PC-9 (cell line): ENCODE data around the gene CRYBA1. TPM values are rescaled to one million over a fixed set of nuclear protein-coding genes. Genes with fewer than 3 reads are reported as not detected.

Experiments used
- BruUV-seq: library from RNA; stranded (reverse); fragments of 400-500 nt; replicated peaks from 2 replicates; lab custom pipeline; 2021; lab: Mats Ljungman, UMichigan
- CTCF ChIA-PET: fragments of 300-600 bp; sonication (Branson Sonifier 250); formaldehyde crosslinking; loops from one replicate; lab custom pipeline; 2022; ENCODE audit warnings: antibody characterized with exemption; lab: Charles Lee
- POLR2A ChIA-PET: fragments of 300-600 bp; sonication (Branson Sonifier 250); formaldehyde crosslinking; loops from one replicate; lab custom pipeline; 2022; ENCODE audit warnings: antibody characterized with exemption; ENCODE audit not compliant: unreplicated experiment; lab: Charles Lee
- DNase-seq, 2 experiments: peaks; one replicate each; pipeline versions ENCODE4 v3.0.0 to v3.0.0-alpha.2; 2015 to 2022; ENCODE audit warnings: mixed read lengths in 1 of 2
- H2AFZ ChIP-seq: fragments of 200-600 bp; sonication (generic); 2 replicates; pipeline ENCODE4 v1.8.1; 2017; ENCODE audit warnings: antibody characterized with exemption
- H3F3A ChIP-seq: fragments of 200-600 bp; sonication (generic); 2 replicates; pipeline ENCODE4 v1.8.1; 2017; ENCODE audit warnings: antibody characterized with exemption, mild to moderate bottlenecking, low read depth; ENCODE audit not compliant: insufficient read depth
- H3K27ac ChIP-seq: fragments of 200-600 bp; sonication (generic); 2 replicates; pipeline ENCODE4 v1.6.1; 2016; ENCODE audit warnings: mixed run types
- H3K27me3 ChIP-seq: fragments of 200-600 bp; sonication (generic); 2 replicates; pipeline ENCODE4 v1.6.1; 2016; ENCODE audit warnings: low read depth, mixed run types; ENCODE audit not compliant: insufficient read depth
- H3K36me3 ChIP-seq: fragments of 200-600 bp; sonication (generic); 2 replicates; pipeline ENCODE4 v1.6.1; 2016; ENCODE audit warnings: low read depth, mixed run types
- H3K4me1 ChIP-seq: fragments of 200-600 bp; sonication (generic); replicated peaks from 2 replicates; pipeline ENCODE4 v1.6.1; 2016; ENCODE audit warnings: mixed run types; ENCODE audit not compliant: insufficient read depth
- H3K4me2 ChIP-seq: fragments of 200-600 bp; sonication (generic); 2 replicates; pipeline ENCODE4 v1.6.1; 2017; ENCODE audit warnings: mixed run types
- H3K4me3 ChIP-seq: fragments of 200-600 bp; sonication (generic); 2 replicates; pipeline ENCODE4 v1.6.1; 2016; ENCODE audit warnings: mixed run types
- H3K79me2 ChIP-seq: fragments of 200-600 bp; sonication (generic); 2 replicates; pipeline ENCODE4 v1.6.1; 2017; ENCODE audit warnings: low read depth, mixed run types
- H3K9me2 ChIP-seq: fragments of 200-600 bp; sonication (generic); 2 replicates; pipeline ENCODE4 v1.8.1; 2017; ENCODE audit warnings: mild to moderate bottlenecking; ENCODE audit not compliant: insufficient read depth
- H3K9me3 ChIP-seq: fragments of 200-600 bp; sonication (generic); 2 replicates; pipeline ENCODE4 v1.8.1; 2016; ENCODE audit warnings: low read depth; ENCODE audit not compliant: insufficient read depth
- H4K20me1 ChIP-seq: fragments of 200-600 bp; sonication (generic); 2 replicates; pipeline ENCODE4 v1.8.1; 2017; ENCODE audit not compliant: insufficient read depth
- CTCF ChIP-seq: fragments of 200-600 bp; sonication (generic); conservative IDR thresholded peaks from 2 replicates; pipeline ENCODE4 v1.6.1; 2017; ENCODE audit warnings: mixed run types, antibody characterized with exemption, mild to moderate bottlenecking, moderate library complexity
- EZH2 ChIP-seq: fragments of 200-600 bp; sonication (generic); IDR thresholded peaks from 2 replicates; pipeline ENCODE4 v1.8.0; 2017; ENCODE audit warnings: antibody characterized with exemption, low read depth
- intact Hi-C: fragments of 100-400 bp; cut with micrococcal nuclease; formaldehyde crosslinking; loops from one replicate; pipeline ENCODE4 v1.10.0; 2022; ENCODE audit not compliant: unreplicated experiment
- total RNA-seq: library from RNA; stranded (reverse); gene quantifications from 2 replicates; pipeline ENCODE4 v1.2.3, GENCODE V29; 2021

CRYBA1 gene
- total RNA-seq, 1 experiment from 2014 or later = not detected

- no peak for DNase-seq
- ChIA-PET POLR2A (no interaction called here), CTCF (no interaction called here)
- TF ChIP-seq EZH2 (no peak), CTCF (0 out of 2 replicates have a peak, but pooled peaks have one; percentile 49)
- Histone ChIP-seq H3K9me2 (no peaks in the 10 kb centered on the region), H3F3A (peaks cover 22% of the 10 kb centered on the region), H3K27ac (no peak overlapping the region), H3K9me3 (no peaks in the 10 kb centered on the region), H4K20me1 (no peaks in the 10 kb centered on the region), H3K4me3 (no peak overlapping the region), H3K27me3 (no peaks in the 10 kb centered on the region), H3K4me1 (peaks cover 31% of the 10 kb centered on the region), H2AFZ (no peak overlapping the region), H3K36me3 (no peaks in the 10 kb centered on the region), H3K79me2 (no peaks in the 10 kb centered on the region), H3K4me2 (no peak overlapping the region)
- intact Hi-C loops = no loop called here
- no TSS peak for BruUV-seq
These were observed 2.9 kb upstream of the CRYBA1 start for GRCh38 chr17:29243792-29244191.

- DNase-seq = no peak
- H3K4me1 ChIP-seq = peaks cover 18% of the 10 kb centered on the region
- CTCF ChIA-PET = no interaction called here
- no peaks in the 10 kb centered on the region for H3K9me3 ChIP-seq
- peaks cover 19% of the 10 kb centered on the region for H3F3A ChIP-seq
- no peaks in the 10 kb centered on the region for H3K36me3 ChIP-seq
- no TSS peak for BruUV-seq
- no peak overlapping the region for H2AFZ ChIP-seq
- H3K27ac ChIP-seq = no peak overlapping the region
- H3K27me3 ChIP-seq = no peaks in the 10 kb centered on the region
- H3K79me2 ChIP-seq = no peaks in the 10 kb centered on the region
- intact Hi-C loops = no loop called here
- no peaks in the 10 kb centered on the region for H3K9me2 ChIP-seq
- H3K4me3 ChIP-seq = no peak overlapping the region
- H4K20me1 ChIP-seq = no peaks in the 10 kb centered on the region
- POLR2A ChIA-PET = no interaction called here
- TF ChIP-seq EZH2 = no peak
- no peak for TF ChIP-seq CTCF
- H3K4me2 ChIP-seq = no peak overlapping the region
These were observed 1.3 kb upstream of the CRYBA1 start for GRCh38 chr17:29245401-29245800.

GRCh38 chr17:29247219-29247618 is 560 bp downstream of the CRYBA1 start:
- no peak for DNase-seq
- intact Hi-C loops = no loop called here
- no peaks in the 10 kb centered on the region for H4K20me1 ChIP-seq
- no peak overlapping the region for H3K27ac ChIP-seq
- H3K36me3 ChIP-seq = no peaks in the 10 kb centered on the region
- H3K9me2 ChIP-seq = no peaks in the 10 kb centered on the region
- CTCF ChIA-PET = no interaction called here
- TF ChIP-seq EZH2 = no peak
- TF ChIP-seq CTCF = no peak
- H3K4me3 ChIP-seq = no peak overlapping the region
- no peaks in the 10 kb centered on the region for H3K27me3 ChIP-seq
- H3K4me1 ChIP-seq = peaks cover 16% of the 10 kb centered on the region
- H2AFZ ChIP-seq = no peak overlapping the region
- POLR2A ChIA-PET = no interaction called here
- no TSS peak for BruUV-seq
- no peak overlapping the region for H3K4me2 ChIP-seq
- peaks cover 19% of the 10 kb centered on the region; the same call in 1 of the 2 replicates for H3F3A ChIP-seq
- H3K9me3 ChIP-seq = no peaks in the 10 kb centered on the region
- H3K79me2 ChIP-seq = no peaks in the 10 kb centered on the region
